Breast epithelium (tissue), 4 donors: Measurements from ENCODE around the gene GNB1. TPM values are rescaled to one million over a fixed set of nuclear protein-coding genes. Genes with fewer than 3 reads are reported as not detected.

Experiments used
- DNase-seq, 2 donors: peaks; one replicate each; pipeline ENCODE4 v3.0.0-alpha.2; 2019; ENCODE audit warnings: low spot score in 2 of 2
- H3K27ac ChIP-seq, 2 donors: fragments of 200-600 bp; sonication (generic) in 1 of 2; one replicate each; pipeline ENCODE4 v1.5.1; 2016 to 2019; ENCODE audit warnings: mild to moderate bottlenecking in 1 of 2
- H3K27me3 ChIP-seq, 2 donors: fragments of 200-600 bp; sonication (generic) in 1 of 2; one replicate each; pipeline versions ENCODE4 v1.5.1 to v1.6.0; 2017 to 2019; ENCODE audit warnings: control low read depth in 1 of 2, mild to moderate bottlenecking in 1 of 2
- H3K36me3 ChIP-seq: fragments of 200-600 bp; one replicate; pipeline ENCODE4 v1.5.1; 2019
- H3K4me1 ChIP-seq, 2 donors: fragments of 200-600 bp; sonication (generic); one replicate each; pipeline ENCODE4 v1.5.1; 2016 to 2019; ENCODE audit warnings: control low read depth in 1 of 2
- H3K4me3 ChIP-seq, 3 donors: fragments of 200-600 bp; sonication (generic); 1 replicate in 2 of 3; 2 replicates in 1 of 3; pipeline ENCODE4 v1.5.1; 2016 to 2019; ENCODE audit warnings: mild to moderate bottlenecking in 3 of 3, moderate library complexity in 2 of 3
- H3K9me3 ChIP-seq, 2 donors: fragments of 200-600 bp; sonication (generic) in 1 of 2; one replicate each; pipeline ENCODE4 v1.5.1; 2016 to 2019; ENCODE audit warnings: control low read depth in 1 of 2
- POLR2A ChIP-seq: fragments of 450-650 bp; IDR thresholded peaks from one replicate; pipeline ENCODE4 v1.6.1; 2016; ENCODE audit warnings: antibody characterized with exemption, mild to moderate bottlenecking, moderate library complexity
- POLR2AphosphoS5 ChIP-seq, 3 donors: sonication (generic); formaldehyde crosslinking; IDR thresholded peaks; one replicate each; pipeline ENCODE4 v1.6.1; 2017; ENCODE audit warnings: antibody characterized with exemption in 3 of 3
- intact Hi-C: fragments of 100-400 bp; cut with DNase I; formaldehyde crosslinking; loops from one replicate; pipeline ENCODE4 v1.15.1; 2023; ENCODE audit warnings: low total_unique reads
- total RNA-seq, 3 donors: library from RNA; depleted of rRNA; stranded (reverse); fragments of >200 nt; gene quantifications; one replicate each; pipeline ENCODE4 v1.1.0, GENCODE V29; 2016
- TF ChIP-seq, protein P1 (sequence below), 3 donors: fragments of 450-650 bp; IDR thresholded peaks; one replicate each; pipeline ENCODE4 v1.5.1; 2016 to 2017; ENCODE audit warnings: antibody characterized with exemption in 3 of 3, mild to moderate bottlenecking in 3 of 3, moderate library complexity in 3 of 3

The GNB1 gene
- total RNA-seq, 3 donors from 2014 or later = 108 to 138 (median 123) TPM

DNA sequence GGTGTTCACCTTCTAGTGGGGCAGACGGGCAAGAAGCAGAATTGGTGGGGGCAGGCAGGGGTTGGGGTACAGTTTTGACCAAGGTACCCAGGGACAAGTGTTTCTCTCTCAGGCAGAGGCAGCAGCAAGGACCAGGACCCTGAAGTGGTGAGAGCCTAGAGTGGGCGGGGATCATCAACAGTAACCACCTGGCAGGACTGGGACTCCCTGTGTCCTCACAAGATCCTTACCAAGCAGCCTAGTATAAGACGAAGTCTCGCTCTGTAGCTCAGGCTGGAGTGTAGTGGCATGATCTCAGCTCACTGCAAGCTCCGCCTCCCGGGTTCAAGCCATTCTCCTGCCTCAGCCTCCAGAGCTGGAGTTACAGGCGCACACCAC lies 109.4 kb downstream of the GNB1 start:
- Histone ChIP-seq H3K4me3 (no peak overlapping the region), H3K27ac (peak overlapping the region; percentile 90 to 96), H3K36me3 (no peaks in the 10 kb centered on the region), H3K9me3 (no peaks in the 10 kb centered on the region), H3K4me1 (peaks cover 3 to 40% of the 10 kb centered on the region in 2 donors), H3K27me3 (no peaks in the 10 kb centered on the region)
- no peak for TF ChIP-seq POLR2A
- TF ChIP-seq, protein P1, sequence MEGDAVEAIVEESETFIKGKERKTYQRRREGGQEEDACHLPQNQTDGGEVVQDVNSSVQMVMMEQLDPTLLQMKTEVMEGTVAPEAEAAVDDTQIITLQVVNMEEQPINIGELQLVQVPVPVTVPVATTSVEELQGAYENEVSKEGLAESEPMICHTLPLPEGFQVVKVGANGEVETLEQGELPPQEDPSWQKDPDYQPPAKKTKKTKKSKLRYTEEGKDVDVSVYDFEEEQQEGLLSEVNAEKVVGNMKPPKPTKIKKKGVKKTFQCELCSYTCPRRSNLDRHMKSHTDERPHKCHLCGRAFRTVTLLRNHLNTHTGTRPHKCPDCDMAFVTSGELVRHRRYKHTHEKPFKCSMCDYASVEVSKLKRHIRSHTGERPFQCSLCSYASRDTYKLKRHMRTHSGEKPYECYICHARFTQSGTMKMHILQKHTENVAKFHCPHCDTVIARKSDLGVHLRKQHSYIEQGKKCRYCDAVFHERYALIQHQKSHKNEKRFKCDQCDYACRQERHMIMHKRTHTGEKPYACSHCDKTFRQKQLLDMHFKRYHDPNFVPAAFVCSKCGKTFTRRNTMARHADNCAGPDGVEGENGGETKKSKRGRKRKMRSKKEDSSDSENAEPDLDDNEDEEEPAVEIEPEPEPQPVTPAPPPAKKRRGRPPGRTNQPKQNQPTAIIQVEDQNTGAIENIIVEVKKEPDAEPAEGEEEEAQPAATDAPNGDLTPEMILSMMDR (IDR thresholded peaks at IDR 0.05) = no peak
- TF ChIP-seq POLR2AphosphoS5 (IDR thresholded peaks at IDR 0.05) = no peak
- no peak for DNase-seq
- intact Hi-C loops = no loop called here

DNA sequence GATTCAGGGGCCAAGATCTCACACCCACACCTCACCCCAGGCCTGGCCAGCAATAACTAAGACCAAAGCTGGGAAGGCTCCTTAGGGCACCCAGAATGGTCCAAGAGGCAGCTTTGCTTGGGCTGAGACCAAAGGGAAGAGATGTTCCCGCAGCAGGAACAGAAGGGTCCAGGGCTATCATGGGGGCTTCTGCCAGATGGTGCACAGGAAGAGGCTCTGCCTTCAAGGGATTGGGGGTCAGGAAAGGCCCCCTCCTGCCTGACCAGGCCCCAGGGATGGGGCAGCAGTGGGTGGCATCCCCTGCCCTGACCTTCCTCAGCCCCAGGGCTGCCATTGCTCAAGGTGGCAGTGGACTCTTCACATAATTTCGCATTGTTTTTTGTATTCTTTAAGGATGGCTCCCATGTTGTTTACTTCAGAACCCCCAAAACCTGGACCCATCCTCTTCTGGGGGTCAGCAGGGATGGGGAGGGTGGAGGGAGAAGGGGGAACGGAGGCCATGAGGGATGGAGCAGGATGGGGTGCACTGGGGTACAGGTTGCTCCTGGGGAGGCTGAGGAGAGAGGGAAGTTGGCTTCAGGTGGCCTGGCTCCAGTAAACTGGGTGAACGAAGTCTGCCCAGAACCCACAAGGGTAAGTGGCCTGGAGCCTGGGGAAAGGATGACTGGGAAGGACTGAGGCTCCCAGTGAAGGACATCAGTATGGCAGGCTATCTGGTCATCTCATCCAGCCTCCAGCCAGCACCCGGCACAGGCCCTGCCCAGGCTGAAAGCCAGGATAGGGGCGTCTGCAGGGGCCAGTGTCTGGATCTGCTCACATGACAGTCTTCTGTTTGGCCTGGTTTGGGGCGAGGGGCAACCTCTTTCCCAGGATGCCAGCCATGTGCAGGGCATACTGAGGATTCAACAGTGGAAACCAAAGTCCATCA lies 110.0 kb downstream of the GNB1 start:
- Histone ChIP-seq H3K4me3 (peak overlapping the region in 2 of 3 donors; percentile 81 to 92), H3K27me3 (no peaks in the 10 kb centered on the region), H3K27ac (peak overlapping the region; percentile 90 to 96), H3K4me1 (peaks cover 7 to 43% of the 10 kb centered on the region in 2 donors), H3K9me3 (no peaks in the 10 kb centered on the region), H3K36me3 (no peaks in the 10 kb centered on the region)
- TF ChIP-seq POLR2AphosphoS5 (IDR thresholded peaks at IDR 0.05) = no peak
- no peak for TF ChIP-seq POLR2A
- TF ChIP-seq, protein P1 (IDR thresholded peaks at IDR 0.05) = no peak
- no peak for DNase-seq
- intact Hi-C loops = no loop called here

DNA sequence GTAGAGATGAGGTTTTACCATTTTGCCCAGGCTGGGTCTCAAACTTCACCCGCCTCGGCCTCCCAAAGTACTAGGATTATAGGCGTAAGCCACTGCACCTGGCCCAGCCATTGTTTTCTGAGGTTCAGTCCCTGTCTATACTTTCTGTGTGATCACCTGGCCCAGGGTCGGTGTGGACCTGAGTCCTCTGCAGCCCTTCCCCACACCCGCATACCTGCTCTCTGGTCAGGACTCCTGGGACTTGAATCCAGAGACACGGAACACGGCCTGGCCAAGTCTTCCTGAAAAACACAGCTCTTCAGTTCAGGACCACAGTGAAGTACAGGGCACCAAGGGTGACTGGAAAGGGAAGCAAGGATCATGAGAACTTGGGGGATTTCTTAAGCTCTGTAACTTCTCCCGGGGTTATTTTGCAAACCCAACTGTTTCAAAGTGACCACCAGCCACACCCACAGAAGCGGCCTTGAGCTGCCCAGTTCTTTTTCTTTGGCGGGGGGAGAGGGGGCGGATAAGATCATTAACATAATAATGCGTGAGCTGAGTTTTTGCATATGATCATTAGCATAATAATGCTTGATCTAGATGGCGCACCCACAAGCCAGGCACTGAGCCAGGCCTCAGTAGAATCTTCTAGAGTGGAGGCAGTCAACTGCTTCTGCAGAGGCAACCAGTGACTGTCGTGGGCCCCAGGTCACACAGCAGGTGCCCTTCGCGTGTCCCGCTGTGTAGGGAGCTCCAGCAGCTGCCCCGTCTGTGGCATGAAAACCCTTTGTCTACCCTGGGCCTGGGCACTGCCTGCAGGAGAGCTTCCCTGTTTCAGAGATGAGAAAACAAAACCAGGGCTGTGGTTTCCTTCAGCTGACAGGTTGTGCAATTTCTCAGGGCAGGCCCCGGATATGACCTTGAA lies 110.9 kb downstream of the GNB1 start:
- Histone ChIP-seq H3K27ac (peak overlapping the region; percentile 90 to 96), H3K9me3 (no peaks in the 10 kb centered on the region), H3K27me3 (no peaks in the 10 kb centered on the region), H3K4me1 (peaks cover 12 to 47% of the 10 kb centered on the region in 2 donors), H3K36me3 (no peaks in the 10 kb centered on the region), H3K4me3 (peak overlapping the region in 2 of 3 donors; percentile 81 to 92)
- TF ChIP-seq POLR2AphosphoS5 (IDR thresholded peaks at IDR 0.05) (peak in 1 of 3 donors; percentile 36), POLR2A (no peak)
- TF ChIP-seq, protein P1 (IDR thresholded peaks at IDR 0.05) = no peak
- intact Hi-C loops = no loop called here
- DNase-seq = peak in 1 of 2 donors; percentile 56

DNA sequence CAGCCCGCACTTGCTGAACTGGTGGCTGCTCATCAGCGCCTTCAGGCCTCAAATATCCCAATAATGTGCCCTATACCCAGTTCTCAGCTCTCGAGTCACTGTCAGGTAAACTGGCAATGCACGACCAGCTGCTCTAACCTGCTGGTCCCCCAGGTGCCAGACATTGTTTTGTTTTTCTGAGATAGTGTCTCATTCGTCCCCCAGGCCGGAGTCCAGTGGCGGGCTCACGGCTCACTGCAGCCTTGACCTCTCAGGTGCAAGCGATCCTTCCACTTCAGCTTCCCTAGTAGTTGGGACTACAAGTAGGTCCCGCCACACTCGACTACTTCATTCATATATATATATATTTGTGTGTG lies 111.6 kb downstream of the GNB1 start:
- H3K27ac ChIP-seq = peak overlapping the region; percentile 90 to 96
- peak overlapping the region; percentile 81 to 92 (median 83) for H3K4me3 ChIP-seq
- TF ChIP-seq POLR2A (no peak), POLR2AphosphoS5 (IDR thresholded peaks at IDR 0.05) (no peak)
- TF ChIP-seq, protein P1 (IDR thresholded peaks at IDR 0.05) = no peak
- no peaks in the 10 kb centered on the region for H3K27me3 ChIP-seq
- no peaks in the 10 kb centered on the region for H3K9me3 ChIP-seq
- no peak for DNase-seq
- intact Hi-C loops = no loop called here
- no peaks in the 10 kb centered on the region for H3K36me3 ChIP-seq
- H3K4me1 ChIP-seq = peaks cover 12 to 47% of the 10 kb centered on the region in 2 donors
